Fibroblast of villous mesenchyme (primary cell): ENCODE measurements around the gene CSMD2. TPM values are rescaled to one million over a fixed set of nuclear protein-coding genes. Genes with fewer than 3 reads are reported as not detected.

Source experiments
- DNase-seq: peaks from one replicate; pipeline ENCODE4 v3.0.0-alpha.2; 2010; ENCODE audit warnings: low read depth
- H3K4me3 ChIP-seq: 2 replicates; pipeline ENCODE4 v1.5.1; 2011; ENCODE audit warnings: low read depth, mild to moderate bottlenecking, low read length
- total RNA-seq: library from RNA; depleted of rRNA; stranded (reverse); fragments of >200 nt; gene quantifications from 2 replicates; pipeline ENCODE4 v1.2.3, GENCODE V29; 2012
- TF ChIP-seq, protein P1 (sequence below): IDR thresholded peaks from 2 replicates; pipeline ENCODE4 v1.5.1; 2012; ENCODE audit warnings: low read depth, mild to moderate bottlenecking, low read length; ENCODE audit not compliant: insufficient read depth

Gene CSMD2
- total RNA-seq, 1 donor = 3.0 TPM

DNA sequence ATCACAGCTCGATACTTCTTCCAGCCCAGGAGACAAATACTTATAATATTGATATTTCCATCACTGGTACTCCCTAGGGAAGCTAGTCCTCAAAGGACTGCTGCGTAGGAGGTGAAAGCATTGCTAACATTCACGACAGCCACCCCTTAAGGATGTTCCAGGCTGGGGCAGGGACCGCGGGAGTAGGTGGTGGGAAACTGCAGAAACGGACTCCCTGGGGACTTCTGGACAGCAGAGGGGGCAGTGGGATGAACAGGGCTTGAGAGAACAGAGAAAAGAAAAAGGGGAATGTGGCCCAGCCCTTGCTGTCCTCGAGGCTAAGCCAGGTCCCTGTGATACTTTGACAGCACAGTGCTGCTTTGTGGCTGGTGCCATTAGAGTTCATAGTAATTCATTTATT is 193.1 kb downstream of the CSMD2 start:
- H3K4me3 ChIP-seq = no peak overlapping the region
- no peak for DNase-seq
- TF ChIP-seq, protein P1, sequence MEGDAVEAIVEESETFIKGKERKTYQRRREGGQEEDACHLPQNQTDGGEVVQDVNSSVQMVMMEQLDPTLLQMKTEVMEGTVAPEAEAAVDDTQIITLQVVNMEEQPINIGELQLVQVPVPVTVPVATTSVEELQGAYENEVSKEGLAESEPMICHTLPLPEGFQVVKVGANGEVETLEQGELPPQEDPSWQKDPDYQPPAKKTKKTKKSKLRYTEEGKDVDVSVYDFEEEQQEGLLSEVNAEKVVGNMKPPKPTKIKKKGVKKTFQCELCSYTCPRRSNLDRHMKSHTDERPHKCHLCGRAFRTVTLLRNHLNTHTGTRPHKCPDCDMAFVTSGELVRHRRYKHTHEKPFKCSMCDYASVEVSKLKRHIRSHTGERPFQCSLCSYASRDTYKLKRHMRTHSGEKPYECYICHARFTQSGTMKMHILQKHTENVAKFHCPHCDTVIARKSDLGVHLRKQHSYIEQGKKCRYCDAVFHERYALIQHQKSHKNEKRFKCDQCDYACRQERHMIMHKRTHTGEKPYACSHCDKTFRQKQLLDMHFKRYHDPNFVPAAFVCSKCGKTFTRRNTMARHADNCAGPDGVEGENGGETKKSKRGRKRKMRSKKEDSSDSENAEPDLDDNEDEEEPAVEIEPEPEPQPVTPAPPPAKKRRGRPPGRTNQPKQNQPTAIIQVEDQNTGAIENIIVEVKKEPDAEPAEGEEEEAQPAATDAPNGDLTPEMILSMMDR = no peak

DNA sequence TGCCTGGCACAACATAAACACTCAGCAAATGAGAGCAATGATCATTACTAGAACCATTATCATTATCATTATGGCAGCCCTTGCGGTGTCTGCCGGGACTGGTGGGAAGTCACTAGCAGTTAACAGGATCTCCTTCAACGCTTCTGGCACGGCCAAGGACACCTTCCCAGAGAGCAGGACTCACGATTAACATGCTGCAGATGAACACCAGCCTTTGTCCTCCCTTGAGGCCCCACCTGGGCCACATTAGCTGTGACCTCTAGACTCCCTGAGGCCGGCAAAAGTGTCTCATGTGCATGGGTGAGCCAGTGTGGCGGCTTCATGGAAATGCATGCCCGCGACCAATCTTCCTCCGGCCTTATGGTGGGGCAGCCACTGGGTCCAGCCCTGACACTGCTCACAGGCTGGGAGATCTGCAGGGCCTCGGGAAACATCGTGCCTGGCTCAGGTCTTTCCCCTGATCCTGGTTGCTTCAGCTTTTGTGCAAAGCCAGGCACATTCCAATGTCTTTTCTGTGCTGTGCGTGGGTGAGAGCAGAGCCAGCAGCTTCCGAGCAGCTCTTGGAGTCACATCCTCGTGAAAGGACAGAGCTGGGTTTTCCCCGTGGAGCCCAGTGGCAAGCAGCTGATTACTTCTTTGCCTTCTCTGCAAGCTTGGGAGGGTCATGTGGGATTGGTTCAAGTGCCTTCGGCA is 193.9 kb downstream of the CSMD2 start:
- peak; percentile 30 for DNase-seq
- no peak overlapping the region for H3K4me3 ChIP-seq
- TF ChIP-seq, protein P1 = no peak

DNA sequence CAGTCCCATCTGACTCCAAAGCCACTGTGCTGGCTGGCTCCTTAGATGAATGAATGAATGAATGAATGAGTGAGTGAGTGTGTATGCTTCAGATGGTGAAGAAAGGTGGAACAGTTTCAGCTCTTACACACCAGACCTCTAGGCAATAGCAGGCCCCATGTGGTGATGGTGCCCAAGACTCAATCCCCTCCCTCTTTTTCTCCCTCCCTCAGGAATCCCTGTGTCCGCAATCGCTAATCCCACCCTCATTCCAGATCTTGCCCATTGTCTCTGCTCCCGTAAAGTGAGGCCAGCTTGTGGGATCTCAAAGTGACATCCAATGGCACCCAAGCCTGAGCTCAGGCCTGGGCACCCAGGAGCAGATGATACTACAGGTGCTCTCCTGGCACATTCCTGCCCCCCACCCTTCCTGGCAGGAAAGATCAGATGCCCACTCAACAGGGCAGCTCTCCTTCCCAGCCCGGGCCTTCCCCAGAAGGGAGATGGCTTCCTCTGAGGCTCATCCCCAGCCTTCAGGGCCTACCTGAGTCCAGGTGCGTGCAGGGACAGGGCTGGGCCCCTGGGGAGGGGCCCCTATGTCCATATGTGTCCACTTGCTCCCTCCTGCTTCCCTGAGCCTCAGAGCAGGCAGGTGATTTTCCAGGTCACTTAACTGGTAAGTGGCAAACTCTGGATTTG is 194.7 kb downstream of the CSMD2 start:
- no peak for DNase-seq
- TF ChIP-seq, protein P1 = no peak
- H3K4me3 ChIP-seq = no peak overlapping the region

DNA sequence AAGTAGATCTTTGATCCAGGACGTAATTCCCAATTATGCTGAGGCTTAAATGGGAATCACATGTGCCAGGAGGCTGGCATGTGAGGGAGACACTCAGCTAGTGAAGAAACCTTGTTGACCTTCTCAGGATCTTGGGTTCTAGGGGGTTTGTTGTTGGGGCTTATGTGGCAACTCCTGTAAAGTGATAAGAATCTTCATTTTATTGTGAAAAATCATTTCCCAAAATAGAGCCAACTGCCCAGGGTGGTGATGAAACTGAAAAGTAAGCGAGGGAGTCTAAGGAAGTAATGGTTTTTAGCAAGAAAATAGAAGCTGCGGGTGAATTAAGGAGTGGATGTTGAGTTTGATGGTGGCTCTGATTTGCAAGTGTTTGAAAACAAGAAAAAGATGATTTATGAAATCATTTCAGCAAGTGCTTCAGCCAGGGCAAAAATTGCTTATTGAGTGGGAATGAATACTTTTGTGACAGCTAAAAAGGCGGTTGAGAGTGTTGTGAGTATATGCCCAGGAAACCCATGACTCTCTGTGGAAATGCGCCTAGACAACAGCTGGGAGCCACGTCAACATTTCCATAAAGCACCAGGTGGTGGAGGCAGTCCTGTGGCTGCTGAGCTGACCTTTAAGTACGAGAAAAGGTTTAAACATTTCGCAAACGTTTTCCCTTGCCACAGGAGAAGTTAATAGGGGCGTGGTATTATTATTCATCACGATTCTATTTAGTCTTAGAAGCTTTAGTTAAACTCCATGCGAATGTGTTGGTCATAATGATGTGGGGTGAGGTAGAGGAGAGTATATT is 198.5 kb downstream of the CSMD2 start:
- DNase-seq = peak; percentile 45
- TF ChIP-seq, protein P1 = no peak

DNA sequence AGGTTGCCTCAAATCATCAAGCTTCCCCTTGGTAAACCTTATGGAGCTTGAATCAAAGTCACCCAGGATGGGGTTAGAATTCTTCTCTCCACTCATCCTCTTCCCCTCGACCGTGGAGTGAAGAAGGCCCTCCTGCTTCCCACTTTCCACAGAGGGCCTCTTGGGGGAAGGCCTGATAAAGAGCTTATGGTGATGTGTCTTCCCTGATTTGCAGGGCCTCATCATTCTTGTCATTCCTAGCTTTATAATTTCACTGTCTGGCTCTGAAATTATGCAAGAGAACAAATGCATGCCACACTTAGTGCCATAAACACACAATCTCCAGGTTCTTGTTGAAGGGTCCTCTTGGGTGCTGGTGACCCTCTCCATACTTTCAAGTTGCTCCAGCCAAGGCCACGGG is 199.9 kb downstream of the CSMD2 start:
- no peak for DNase-seq
- H3K4me3 ChIP-seq = no peak overlapping the region
- TF ChIP-seq, protein P1 = no peak

More for the DNA sequence above, 198.5 kb downstream of the CSMD2 start:
- H3K4me3 ChIP-seq = no peak overlapping the region

DNA sequence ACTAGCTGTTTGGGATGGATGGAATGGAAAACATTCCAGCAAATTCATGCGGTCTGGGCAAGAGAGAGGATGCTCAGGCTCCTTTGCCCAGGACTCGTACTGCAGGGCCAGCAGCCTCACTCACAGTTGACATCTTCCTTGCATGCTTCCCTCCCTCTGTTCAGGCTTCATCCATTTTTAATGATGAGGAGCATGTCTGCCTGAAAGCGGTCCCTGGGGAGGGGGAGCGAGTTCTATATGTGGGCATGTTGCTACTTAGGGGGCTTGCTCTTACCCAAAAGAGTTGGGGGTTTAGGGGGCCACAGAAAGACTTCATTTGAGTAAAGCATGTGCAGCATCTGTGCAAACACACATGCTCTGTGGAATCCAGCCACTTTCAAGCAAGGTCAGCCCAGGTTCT is 203.0 kb downstream of the CSMD2 start:
- DNase-seq = no peak
- no peak overlapping the region for H3K4me3 ChIP-seq
- TF ChIP-seq, protein P1 = no peak
